ENCODE data around the gene FREY1.

GRCh38 chr11:45939836-45940235, 32.8 kb upstream of the FREY1 start:
- TF ChIP-seq POLR2A (IDR thresholded peaks at IDR 0.05) = no peak
- TF ChIP-seq, protein P1, sequence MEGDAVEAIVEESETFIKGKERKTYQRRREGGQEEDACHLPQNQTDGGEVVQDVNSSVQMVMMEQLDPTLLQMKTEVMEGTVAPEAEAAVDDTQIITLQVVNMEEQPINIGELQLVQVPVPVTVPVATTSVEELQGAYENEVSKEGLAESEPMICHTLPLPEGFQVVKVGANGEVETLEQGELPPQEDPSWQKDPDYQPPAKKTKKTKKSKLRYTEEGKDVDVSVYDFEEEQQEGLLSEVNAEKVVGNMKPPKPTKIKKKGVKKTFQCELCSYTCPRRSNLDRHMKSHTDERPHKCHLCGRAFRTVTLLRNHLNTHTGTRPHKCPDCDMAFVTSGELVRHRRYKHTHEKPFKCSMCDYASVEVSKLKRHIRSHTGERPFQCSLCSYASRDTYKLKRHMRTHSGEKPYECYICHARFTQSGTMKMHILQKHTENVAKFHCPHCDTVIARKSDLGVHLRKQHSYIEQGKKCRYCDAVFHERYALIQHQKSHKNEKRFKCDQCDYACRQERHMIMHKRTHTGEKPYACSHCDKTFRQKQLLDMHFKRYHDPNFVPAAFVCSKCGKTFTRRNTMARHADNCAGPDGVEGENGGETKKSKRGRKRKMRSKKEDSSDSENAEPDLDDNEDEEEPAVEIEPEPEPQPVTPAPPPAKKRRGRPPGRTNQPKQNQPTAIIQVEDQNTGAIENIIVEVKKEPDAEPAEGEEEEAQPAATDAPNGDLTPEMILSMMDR (IDR thresholded peaks at IDR 0.05) = no peak
